Endothelial cell of umbilical vein (primary cell): Measurements from ENCODE around the gene ANKRD33B. TPM values are rescaled to one million over a fixed set of nuclear protein-coding genes. Genes with fewer than 3 reads are reported as not detected.

Source experiments
- BruUV-seq: library from RNA; stranded (reverse); fragments of 400-500 nt; replicated peaks from 2 replicates; lab custom pipeline; 2021; lab: Mats Ljungman, UMichigan
- CTCF ChIA-PET: fragments of 300-600, 350-600 bp; sonication (Branson Sonifier 250); formaldehyde crosslinking; loops from one replicate; lab custom pipeline; 2021; ENCODE audit warnings: antibody characterized with exemption, inconsistent platforms; lab: Charles Lee
- POLR2A ChIA-PET: fragments of 300-600, 350-600 bp; sonication (Branson Sonifier 250); formaldehyde crosslinking; loops from one replicate; lab custom pipeline; 2021; ENCODE audit warnings: antibody characterized with exemption, inconsistent platforms; lab: Charles Lee
- DNase-seq: peaks from one replicate; pipeline ENCODE4 v3.0.0-alpha.2; 2011; ENCODE audit warnings: low read depth, low spot score
- FAIRE-seq: peaks from 2 replicates; lab custom pipeline; 2011; peaks lifted over from hg19 to GRCh38; lab: Jason Lieb, UNC
- H2AFZ ChIP-seq: 2 replicates; pipeline ENCODE4 v1.6.0; 2012; ENCODE audit warnings: low read depth, low read length, control low read depth, inconsistent platforms
- H3K27ac ChIP-seq: 2 replicates; pipeline ENCODE4 v1.5.1; 2011; ENCODE audit warnings: low read depth, mild to moderate bottlenecking, control low read depth, low read length, moderate library complexity; ENCODE audit not compliant: insufficient read depth
- H3K27me3 ChIP-seq, 2 experiments: 2 replicates each; pipeline versions ENCODE4 v1.6.0 to v1.6.1; 2011; ENCODE audit warnings: low read length in 2 of 2, mixed read lengths in 1 of 2; ENCODE audit not compliant: control insufficient read depth in 2 of 2, insufficient read depth in 2 of 2
- H3K36me3 ChIP-seq, 2 experiments: 2 replicates in 1 of 2; 3 replicates in 1 of 2; pipeline ENCODE4 v1.5.1; 2011; ENCODE audit warnings: low read length in 2 of 2, mild to moderate bottlenecking in 1 of 2, moderate library complexity in 1 of 2; ENCODE audit not compliant: control insufficient read depth in 2 of 2, insufficient read depth in 2 of 2; ENCODE audit errors: extremely low read depth in 1 of 2
- H3K4me1 ChIP-seq: 3 replicates; pipeline ENCODE4 v1.5.1; 2011; ENCODE audit warnings: mild to moderate bottlenecking, low read length; ENCODE audit not compliant: control insufficient read depth, insufficient read depth; ENCODE audit errors: extremely low read depth
- H3K4me2 ChIP-seq: 2 replicates; pipeline ENCODE4 v1.6.1; 2011; ENCODE audit warnings: low read length, control low read depth, mixed read lengths; ENCODE audit not compliant: insufficient read depth
- H3K4me3 ChIP-seq, 3 experiments: fragments of 200-600 bp in 1 of 3; sonication (generic), shearing (Covaris generic) in 1 of 3; replicated peaks in 1 of 3; 2 replicates each; pipeline ENCODE4 v1.5.1; 2011 to 2016; ENCODE audit warnings: control low read depth in 3 of 3, low read length in 3 of 3, mild to moderate bottlenecking in 2 of 3, inconsistent platforms in 1 of 3, low read depth in 1 of 3, moderate library complexity in 1 of 3; ENCODE audit not compliant: insufficient read depth in 1 of 3
- H3K79me2 ChIP-seq: 2 replicates; pipeline ENCODE4 v1.6.0; 2012; ENCODE audit warnings: low read length, inconsistent platforms; ENCODE audit not compliant: control insufficient read depth, insufficient read depth
- H3K9ac ChIP-seq: replicated peaks from 2 replicates; pipeline ENCODE3; 2011; ENCODE audit warnings: low read length, control low read depth; ENCODE audit not compliant: insufficient read depth; ENCODE audit errors: extremely low read depth
- H3K9me1 ChIP-seq: replicated peaks from 3 replicates; pipeline ENCODE4 v1.6.0; 2011; ENCODE audit warnings: mild to moderate bottlenecking, low read length; ENCODE audit not compliant: control insufficient read depth, insufficient read depth; ENCODE audit errors: extremely low read depth
- H3K9me3 ChIP-seq: replicated peaks from 2 replicates; pipeline ENCODE4 v1.5.1; 2012; ENCODE audit warnings: low read length, inconsistent platforms; ENCODE audit not compliant: control insufficient read depth, insufficient read depth
- H4K20me1 ChIP-seq: replicated peaks from 2 replicates; pipeline ENCODE3; 2011; ENCODE audit warnings: mild to moderate bottlenecking, low read length; ENCODE audit not compliant: control insufficient read depth, insufficient read depth; ENCODE audit errors: extremely low read depth
- CTCF ChIP-seq, 2 donors: IDR thresholded peaks; 1 replicate in 1 of 2; 2 replicates in 1 of 2; pipeline ENCODE4 v1.5.1; 2011; ENCODE audit warnings: low read length in 2 of 2, mild to moderate bottlenecking in 2 of 2, moderate library complexity in 2 of 2, control low read depth in 1 of 2, inconsistent platforms in 1 of 2, low read depth in 1 of 2; ENCODE audit not compliant: insufficient read depth in 1 of 2; ENCODE audit errors: extremely low read depth in 1 of 2
- EZH2 ChIP-seq: IDR thresholded peaks from 2 replicates; pipeline ENCODE4 v1.6.1; 2012; ENCODE audit warnings: borderline replicate concordance, low read depth, mild to moderate bottlenecking, moderate library complexity, low read length, inconsistent platforms; ENCODE audit not compliant: severe bottlenecking
- FOS ChIP-seq: IDR thresholded peaks from 2 replicates; pipeline ENCODE4 v1.6.1; 2011; ENCODE audit warnings: mild to moderate bottlenecking, low read length, moderate library complexity, borderline replicate concordance; ENCODE audit not compliant: insufficient read depth
- GATA2 ChIP-seq: IDR thresholded peaks from 2 replicates; pipeline ENCODE4 v1.7.0; 2011; ENCODE audit warnings: low read depth, mild to moderate bottlenecking, moderate library complexity, mixed read lengths, low read length; ENCODE audit not compliant: insufficient read length, insufficient read depth
- JUN ChIP-seq: IDR thresholded peaks from 2 replicates; pipeline ENCODE4 v1.6.1; 2011; ENCODE audit warnings: borderline replicate concordance, low read depth; ENCODE audit not compliant: insufficient read length, insufficient read depth
- MAX ChIP-seq: IDR thresholded peaks from 2 replicates; pipeline ENCODE4 v1.6.1; 2011; ENCODE audit not compliant: insufficient read depth, insufficient read length
- MYC ChIP-seq: IDR thresholded peaks from one replicate; pipeline ENCODE4 v1.6.1; 2011; ENCODE audit warnings: mild to moderate bottlenecking, low read depth, low read length
- POLR2A ChIP-seq: IDR thresholded peaks from 2 replicates; pipeline ENCODE4 v1.6.1; 2012; ENCODE audit warnings: low read depth, mild to moderate bottlenecking, control low read depth, low read length
- POLR2AphosphoS5 ChIP-seq: IDR thresholded peaks from 2 replicates; pipeline ENCODE4 v1.6.1; 2012; ENCODE audit warnings: low read depth, mild to moderate bottlenecking, control low read depth, low read length, moderate library complexity; ENCODE audit not compliant: insufficient read depth
- dilution Hi-C: fragments of 300-500 bp; cut with MboI; formaldehyde crosslinking; loops from one replicate; pipeline ENCODE4 v1.15.0; 2019; ENCODE audit warnings: low sequenced_read_pairs; ENCODE audit not compliant: extremely low pct_ligation_motif_present
- intact Hi-C: fragments of 100-400 bp; cut with micrococcal nuclease; formaldehyde crosslinking; loops from one replicate; pipeline ENCODE4 v1.10.0; 2022
- polyA plus RNA-seq, 4 experiments: library from polyadenylated mRNA; depleted of rRNA in 3 of 4; stranded (reverse) in 3 of 4; unstranded in 1 of 4; fragments of >200 nt; gene quantifications; 2 replicates each; pipeline versions ENCODE4 v1.2.1 to v1.2.3, GENCODE V29; 2011 to 2012; ENCODE audit warnings: missing spikeins in 1 of 4
- total RNA-seq: library from RNA; stranded (reverse); gene quantifications from 2 replicates; pipeline ENCODE4 v1.2.3, GENCODE V29; 2021

The ANKRD33B gene
- total and polyA plus RNA-seq, 2 donors (not counting 3 experiments of a cell fraction or from before 2014, with no cell fraction given), result 2.4 to 5.4 TPM

- BruUV-seq, result no TSS peak
- Histone ChIP-seq H3K4me3 (no peak overlapping the region), H3K27me3 (no peaks in the 10 kb centered on the region), H3K4me1 (peaks cover 35% of the 10 kb centered on the region), H3K4me2 (peak overlapping the region; percentile 22), H2AFZ (no peak overlapping the region), H3K36me3 (no peaks in the 10 kb centered on the region), H3K79me2 (no peaks in the 10 kb centered on the region), H3K27ac (peak overlapping the region; percentile 49), H3K9ac (peak overlapping the region; percentile 18), H3K9me1 (no peaks in the 10 kb centered on the region), H4K20me1 (no peaks in the 10 kb centered on the region), H3K9me3 (no peaks in the 10 kb centered on the region)
- dilution Hi-C loops (no loop called here), intact Hi-C loops (loop anchor here (1.0 to 2.0 kb wide), 2 partner anchors 40 to 76 kb away; no protein-coding TSS in a partner anchor)
- ChIA-PET POLR2A (no interaction called here), CTCF (interaction anchor here (0.9 to 1.5 kb wide), 8 partner anchors 11 to 138 kb away, joined by 3 to 19 read pairs (median 3); no protein-coding TSS in a partner anchor)
- no peak for TF ChIP-seq CTCF (IDR thresholded peaks at IDR 0.05; ENCODE audit: extremely low read depth in 1 of 2, insufficient read depth in 1 of 2, low read depth in 1 of 2, low read length in 2 of 2)
- no peak for TF ChIP-seq JUN
- TF ChIP-seq POLR2AphosphoS5, result no peak
- no peak for TF ChIP-seq GATA2
- no peak for TF ChIP-seq FOS
- TF ChIP-seq POLR2A, result no peak
- TF ChIP-seq MAX, result no peak
- no peak for TF ChIP-seq EZH2
- TF ChIP-seq MYC, result no peak
- FAIRE-seq (no peak), DNase-seq (peak; percentile 44)
Measured at GRCh38 chr5:10591159-10591558, 27.3 kb downstream of the ANKRD33B start.
